Measurements from ENCODE around the gene DLGAP4.

DLGAP4 gene

DNA sequence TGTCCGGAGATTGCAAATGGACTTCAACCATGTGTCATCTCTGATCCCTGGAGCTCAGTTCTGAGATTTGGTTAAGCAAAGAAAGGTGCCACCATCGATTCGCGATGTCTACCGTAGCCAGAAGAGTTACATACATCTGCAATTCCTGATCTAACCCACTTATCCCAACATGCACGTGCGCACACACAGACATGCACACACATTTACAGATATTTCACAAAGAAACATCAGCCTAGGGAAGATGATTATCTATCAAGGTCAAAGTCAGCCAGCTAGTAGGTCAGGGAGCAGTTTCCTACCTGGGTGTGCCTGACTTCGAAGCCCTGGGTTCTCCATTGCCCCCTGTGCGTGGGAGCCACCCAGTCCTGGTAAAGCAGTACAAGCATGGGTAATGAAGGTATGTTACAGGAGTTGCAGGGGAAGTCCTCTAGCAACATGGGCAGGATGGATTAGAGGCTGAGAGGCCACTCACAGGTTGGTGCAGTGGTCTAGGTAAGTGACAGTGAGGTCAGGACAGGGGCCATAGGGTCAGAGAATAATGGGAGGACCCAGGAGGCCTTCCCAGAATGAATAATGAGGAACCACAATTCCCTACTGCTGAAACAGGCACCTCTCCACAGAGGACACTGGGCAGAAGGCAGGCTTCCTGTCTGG is 150.0 kb downstream of the DLGAP4 start:
- H3K36me3 ChIP-seq (ENCODE audit: control insufficient read depth in 1 of 2, insufficient read depth in 2 of 2, low read depth in 1 of 2, low read length in 2 of 2) = no peaks in the 10 kb centered on the region
- no peak overlapping the region for H2BK15ac ChIP-seq (ENCODE audit: low read depth, poor library complexity, severe bottlenecking)
- no peak overlapping the region for H2AK5ac ChIP-seq (ENCODE audit: low read length, severe bottlenecking)
- H4K91ac ChIP-seq (ENCODE audit: low read length) = no peak overlapping the region
- no peak overlapping the region for H3K9ac ChIP-seq (ENCODE audit: low read length)
- no peak overlapping the region for H4K8ac ChIP-seq (ENCODE audit: low read length)
- H3K4me1 ChIP-seq (ENCODE audit: control insufficient read depth, insufficient read depth, low read depth, low read length) = peaks cover 15% of the 10 kb centered on the region
- H2AFZ ChIP-seq (ENCODE audit: low read depth, low read length) = no peak overlapping the region
- H3K4me2 ChIP-seq (ENCODE audit: low read length, poor library complexity, severe bottlenecking) = no peak overlapping the region
- no peaks in the 10 kb centered on the region for H3K9me3 ChIP-seq (ENCODE audit: control insufficient read depth, low read length)
- H3K79me1 ChIP-seq (replicated peaks; ENCODE audit: low read length, poor library complexity, severe bottlenecking) = no peaks in the 10 kb centered on the region
- H3K4me3 ChIP-seq (ENCODE audit: insufficient read depth in 1 of 2, low read depth in 1 of 2, low read length in 2 of 2) = no peak overlapping the region
- H3K23ac ChIP-seq (ENCODE audit: low read length in 2 of 2) = no peak overlapping the region
- no peak overlapping the region for H2BK12ac ChIP-seq (ENCODE audit: low read length in 2 of 2)
- H3K4ac ChIP-seq (ENCODE audit: low read depth in 1 of 2, low read length in 2 of 2) = no peak overlapping the region
- H3K27me3 ChIP-seq (ENCODE audit: control insufficient read depth in 1 of 2, insufficient read depth in 1 of 2, low read length in 2 of 2) = peaks cover 13 to 15% of the 10 kb centered on the region in 2 experiments
- H3K18ac ChIP-seq (ENCODE audit: low read depth in 1 of 2, low read length in 2 of 2) = no peak overlapping the region
- WGBS = 90% methylated on average over 9 of the region's 9 CpGs
- no peak overlapping the region for H3K14ac ChIP-seq (ENCODE audit: low read length in 2 of 2)
- H2BK5ac ChIP-seq (ENCODE audit: low read depth, low read length, poor library complexity, severe bottlenecking) = no peak overlapping the region
- no peak for DNase-seq
- no peak overlapping the region for H2BK120ac ChIP-seq (ENCODE audit: low read depth, low read length)
- H3K27ac ChIP-seq (ENCODE audit: low read length, poor library complexity, severe bottlenecking) = no peak overlapping the region

DNA sequence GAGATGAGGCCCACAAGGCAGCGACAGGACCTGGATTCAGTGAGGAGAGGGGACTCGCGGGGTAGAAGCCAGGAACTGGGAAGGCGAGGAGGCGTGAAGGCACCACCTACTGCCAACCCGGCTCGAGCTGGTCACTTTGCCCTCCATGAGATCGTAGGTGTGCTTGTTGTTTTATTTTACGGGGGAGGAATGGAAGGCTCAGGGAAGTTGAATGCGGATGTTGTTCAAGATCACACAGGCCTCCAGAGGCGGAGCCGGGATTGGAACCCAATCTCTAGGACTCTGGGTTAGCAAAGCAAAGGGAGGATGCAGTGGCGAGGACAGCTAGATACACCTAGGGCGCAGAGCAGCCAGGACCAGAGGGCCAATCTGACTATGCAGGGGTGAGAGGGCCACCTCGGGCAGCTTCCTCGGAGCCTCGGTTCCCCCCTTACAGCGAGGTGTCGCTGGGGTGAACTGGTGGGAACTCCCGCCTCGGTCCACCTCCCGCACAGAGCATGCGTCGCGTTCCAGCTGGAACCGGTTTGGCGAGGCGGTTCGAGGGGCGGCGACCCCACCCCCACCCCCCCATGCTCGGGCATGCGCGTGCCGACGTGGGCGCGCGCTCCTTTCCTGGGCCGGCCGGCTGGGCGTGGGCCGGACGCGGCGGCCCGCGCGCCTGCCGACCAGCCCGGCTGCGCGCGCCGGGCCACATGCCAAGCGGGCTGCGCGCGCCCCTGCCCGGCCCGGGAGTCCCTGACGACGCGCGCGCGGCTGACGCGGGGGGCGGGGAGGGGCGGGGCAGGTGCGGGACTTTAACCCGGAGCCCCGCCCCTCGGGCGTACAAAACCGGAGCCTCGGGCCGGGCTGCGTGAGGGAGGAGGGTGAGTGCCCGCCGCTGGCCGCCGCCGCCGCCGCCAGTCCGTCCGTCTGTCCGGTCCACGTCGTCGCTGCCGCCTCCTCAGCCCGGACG is 154.8 kb downstream of the DLGAP4 start:
- H3K27ac ChIP-seq (ENCODE audit: low read length, poor library complexity, severe bottlenecking) = peak overlapping the region; percentile 77
- peak overlapping the region; percentile 89 for H2BK120ac ChIP-seq (ENCODE audit: low read depth, low read length)
- peaks cover 0 to 3% of the 10 kb centered on the region in 2 experiments for H3K27me3 ChIP-seq (ENCODE audit: control insufficient read depth in 1 of 2, insufficient read depth in 1 of 2, low read length in 2 of 2)
- H2BK15ac ChIP-seq (ENCODE audit: low read depth, poor library complexity, severe bottlenecking) = peak overlapping the region; percentile 71
- peak overlapping the region; percentile 94 for H4K91ac ChIP-seq (ENCODE audit: low read length)
- H3K36me3 ChIP-seq (ENCODE audit: control insufficient read depth in 1 of 2, insufficient read depth in 2 of 2, low read depth in 1 of 2, low read length in 2 of 2) = peaks cover 4 to 5% of the 10 kb centered on the region in 2 experiments
- whole genome bisulfite sequencing = 30% methylated on average over 31 of the region's 96 CpGs
- peak overlapping the region; percentile 63 for H2BK5ac ChIP-seq (ENCODE audit: low read depth, low read length, poor library complexity, severe bottlenecking)
- no peaks in the 10 kb centered on the region for H3K9me3 ChIP-seq (ENCODE audit: control insufficient read depth, low read length)
- peak overlapping the region; percentile 69 to 75 for H3K4me3 ChIP-seq (ENCODE audit: insufficient read depth in 1 of 2, low read depth in 1 of 2, low read length in 2 of 2)
- peak overlapping the region; percentile 84 for H3K9ac ChIP-seq (ENCODE audit: low read length)
- H2AK5ac ChIP-seq (ENCODE audit: low read length, severe bottlenecking) = peak overlapping the region; percentile 4
- H3K4ac ChIP-seq (ENCODE audit: low read depth in 1 of 2, low read length in 2 of 2) = peak overlapping the region; percentile 7 to 99
- H2BK12ac ChIP-seq (ENCODE audit: low read length in 2 of 2) = peak overlapping the region in 1 of 2 experiments; percentile 75
- H3K23ac ChIP-seq (ENCODE audit: low read length in 2 of 2) = no peak overlapping the region
- no peaks in the 10 kb centered on the region for H3K79me1 ChIP-seq (replicated peaks; ENCODE audit: low read length, poor library complexity, severe bottlenecking)
- H3K4me2 ChIP-seq (ENCODE audit: low read length, poor library complexity, severe bottlenecking) = peak overlapping the region; percentile 67
- H3K4me1 ChIP-seq (ENCODE audit: control insufficient read depth, insufficient read depth, low read depth, low read length) = peaks cover 23% of the 10 kb centered on the region
- peak overlapping the region; percentile 99 for H2AFZ ChIP-seq (ENCODE audit: low read depth, low read length)
- peak overlapping the region in 1 of 2 experiments; percentile 97 for H3K14ac ChIP-seq (ENCODE audit: low read length in 2 of 2)
- H3K18ac ChIP-seq (ENCODE audit: low read depth in 1 of 2, low read length in 2 of 2) = peak overlapping the region; percentile 79 to 98
- peak; percentile 91 for DNase-seq
- peak overlapping the region; percentile 98 for H4K8ac ChIP-seq (ENCODE audit: low read length)

DNA sequence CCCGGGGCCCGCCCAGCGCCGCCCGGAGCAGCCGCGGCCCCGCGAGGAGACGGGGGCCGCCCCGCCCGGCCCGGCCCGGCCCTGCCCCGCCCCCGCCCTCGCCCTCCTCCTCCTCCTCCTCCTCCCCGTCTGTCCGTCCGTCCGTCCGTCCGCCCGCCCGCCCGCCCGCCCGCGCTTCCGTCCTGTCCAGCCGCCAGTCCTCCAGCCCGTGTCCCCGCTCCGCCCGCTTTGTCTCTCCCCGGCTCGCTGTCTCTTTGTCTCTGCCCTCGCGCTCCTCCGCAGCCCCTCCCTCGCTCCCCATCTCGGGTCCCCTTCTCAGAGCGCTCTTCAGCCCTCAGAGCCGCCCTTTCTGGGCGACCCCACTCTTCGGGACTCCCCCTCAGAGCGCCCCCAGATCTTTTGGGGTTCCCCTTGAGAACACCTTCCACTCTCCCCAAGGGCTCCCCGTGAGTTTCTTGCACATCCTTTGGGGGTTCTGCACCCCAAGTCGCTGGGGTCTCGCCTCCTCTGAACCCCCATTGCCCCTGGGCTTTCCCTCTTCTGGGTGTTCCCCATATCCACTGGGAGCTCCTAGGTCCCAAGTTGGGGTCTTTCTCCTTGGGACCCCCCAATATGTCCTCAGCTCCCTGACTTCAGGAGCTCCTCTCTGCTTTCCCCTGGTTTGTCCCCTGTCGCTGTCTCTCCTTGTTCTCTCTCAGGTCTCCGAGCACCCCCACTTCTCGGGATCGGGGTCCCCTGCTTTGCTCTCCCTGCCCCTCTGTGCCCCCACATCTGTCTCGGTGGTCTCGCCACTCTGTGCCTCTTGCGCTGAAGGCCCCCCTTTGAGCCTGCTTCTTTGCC is 155.7 kb downstream of the DLGAP4 start:
- H3K4me1 ChIP-seq (ENCODE audit: control insufficient read depth, insufficient read depth, low read depth, low read length) = peaks cover 30% of the 10 kb centered on the region
- peak overlapping the region in 1 of 2 experiments; percentile 77 for H3K23ac ChIP-seq (ENCODE audit: low read length in 2 of 2)
- H3K18ac ChIP-seq (ENCODE audit: low read depth in 1 of 2, low read length in 2 of 2) = peak overlapping the region; percentile 86 to 95
- H3K4ac ChIP-seq (ENCODE audit: low read depth in 1 of 2, low read length in 2 of 2) = peak overlapping the region; percentile 85 to 96
- H3K27ac ChIP-seq (ENCODE audit: low read length, poor library complexity, severe bottlenecking) = peak overlapping the region; percentile 84
- H2BK12ac ChIP-seq (ENCODE audit: low read length in 2 of 2) = peak overlapping the region; percentile 41 to 71
- DNase-seq = peak; percentile 51
- no peak overlapping the region for H2BK15ac ChIP-seq (ENCODE audit: low read depth, poor library complexity, severe bottlenecking)
- H3K4me2 ChIP-seq (ENCODE audit: low read length, poor library complexity, severe bottlenecking) = peak overlapping the region; percentile 93
- peak overlapping the region; percentile 88 for H2AK5ac ChIP-seq (ENCODE audit: low read length, severe bottlenecking)
- peaks cover 10 to 11% of the 10 kb centered on the region in 2 experiments for H3K36me3 ChIP-seq (ENCODE audit: control insufficient read depth in 1 of 2, insufficient read depth in 2 of 2, low read depth in 1 of 2, low read length in 2 of 2)
- peak overlapping the region; percentile 77 for H2BK5ac ChIP-seq (ENCODE audit: low read depth, low read length, poor library complexity, severe bottlenecking)
- peak overlapping the region; percentile 89 for H4K8ac ChIP-seq (ENCODE audit: low read length)
- WGBS = under 1% methylated on average over 26 of the region's 58 CpGs
- H3K9me3 ChIP-seq (ENCODE audit: control insufficient read depth, low read length) = no peaks in the 10 kb centered on the region
- H3K14ac ChIP-seq (ENCODE audit: low read length in 2 of 2) = peak overlapping the region in 1 of 2 experiments; percentile 74
- H3K79me1 ChIP-seq (replicated peaks; ENCODE audit: low read length, poor library complexity, severe bottlenecking) = no peaks in the 10 kb centered on the region
- H3K4me3 ChIP-seq (ENCODE audit: insufficient read depth in 1 of 2, low read depth in 1 of 2, low read length in 2 of 2) = peak overlapping the region; percentile 75 to 99
- no peaks in the 10 kb centered on the region for H3K27me3 ChIP-seq (ENCODE audit: control insufficient read depth in 1 of 2, insufficient read depth in 1 of 2, low read length in 2 of 2)
- H4K91ac ChIP-seq (ENCODE audit: low read length) = peak overlapping the region; percentile 93
- no peak overlapping the region for H2AFZ ChIP-seq (ENCODE audit: low read depth, low read length)
- peak overlapping the region; percentile 100 for H3K9ac ChIP-seq (ENCODE audit: low read length)
- peak overlapping the region; percentile 89 for H2BK120ac ChIP-seq (ENCODE audit: low read depth, low read length)
